MG63 (cell line): Measurements from ENCODE around the gene CABP2. TPM values are rescaled to one million over a fixed set of nuclear protein-coding genes. Genes with fewer than 3 reads are reported as not detected.
A peak's percentile ranks its signal among the peaks of the same experiment; 100 is the strongest.
"Not testable (repeated sequence)": the region's sequence is repeated elsewhere in the genome, so short reads cannot be mapped to it uniquely, and the experiment has no call there.

Source experiments
- DNase-seq: peaks from one replicate; pipeline ENCODE4 v3.0.0-alpha.2; 2020
- H3K27me3 ChIP-seq: fragments of 250-450 bp; sonication (Bioruptor Pico); 2 replicates; pipeline ENCODE4 v1.5.1; 2020; ENCODE audit warnings: mild to moderate bottlenecking, moderate library complexity
- H3K36me3 ChIP-seq: fragments of 250-450 bp; sonication (Bioruptor Pico); 2 replicates; pipeline ENCODE4 v1.5.1; 2020; ENCODE audit warnings: mild to moderate bottlenecking, moderate library complexity
- H3K4me3 ChIP-seq: fragments of 250-450 bp; sonication (Bioruptor Pico); 2 replicates; pipeline ENCODE4 v1.5.1; 2020; ENCODE audit warnings: mild to moderate bottlenecking, moderate library complexity
- H3K9me3 ChIP-seq: fragments of 250-450 bp; sonication (Bioruptor Pico); 2 replicates; pipeline ENCODE4 v1.5.1; 2020; ENCODE audit warnings: mild to moderate bottlenecking, moderate library complexity
- total RNA-seq: library from RNA; depleted of rRNA; stranded (reverse); fragments of >200 nt; shearing (Covaris generic); gene quantifications from 2 replicates; pipeline ENCODE4 v1.2.3, GENCODE V29; 2014; ENCODE audit warnings: low replicate concordance; rRNA removed

The CABP2 gene
- not detected in 2 replicates for total RNA-seq

- no peak for DNase-seq
- no peaks in the 10 kb centered on the region for H3K27me3 ChIP-seq
- no peak within 1 kb of the TSS for H3K4me3 ChIP-seq
- no peaks in the 10 kb centered on the region for H3K36me3 ChIP-seq
- no peaks in the 10 kb centered on the region for H3K9me3 ChIP-seq
Measured at GRCh38 chr11:67522844-67523555, at the start of gene CABP2. CABP2 (minus strand) TSS chr11:67523446; CDS start chr11:67523326, 120 bp downstream.

- H3K27me3 ChIP-seq = peaks cover 2% of the 10 kb centered on the region; the same call in 1 of the 2 replicates
- H3K4me3 ChIP-seq = no peak overlapping the region
- H3K9me3 ChIP-seq = 0 out of 2 replicates have a peak, but pooled peaks cover 2% of the 10 kb centered on the region
Measured at GRCh38 chr11:67572747-67573419, 49.6 kb upstream of the CABP2 start.

GRCh38 chr11:67572305-67572704, 49.1 kb upstream of the CABP2 start:
- no peak overlapping the region for H3K4me3 ChIP-seq
- H3K27me3 ChIP-seq = peaks cover 2% of the 10 kb centered on the region; the same call in 1 of the 2 replicates
- H3K9me3 ChIP-seq = 0 out of 2 replicates have a peak, but pooled peaks cover 2% of the 10 kb centered on the region
- DNase-seq = no peak
- no peaks in the 10 kb centered on the region for H3K36me3 ChIP-seq

More at GRCh38 chr11:67572747-67573419, 49.6 kb upstream of the CABP2 start:
- peak; percentile 34 for DNase-seq
- H3K36me3 ChIP-seq = no peaks in the 10 kb centered on the region

DNA sequence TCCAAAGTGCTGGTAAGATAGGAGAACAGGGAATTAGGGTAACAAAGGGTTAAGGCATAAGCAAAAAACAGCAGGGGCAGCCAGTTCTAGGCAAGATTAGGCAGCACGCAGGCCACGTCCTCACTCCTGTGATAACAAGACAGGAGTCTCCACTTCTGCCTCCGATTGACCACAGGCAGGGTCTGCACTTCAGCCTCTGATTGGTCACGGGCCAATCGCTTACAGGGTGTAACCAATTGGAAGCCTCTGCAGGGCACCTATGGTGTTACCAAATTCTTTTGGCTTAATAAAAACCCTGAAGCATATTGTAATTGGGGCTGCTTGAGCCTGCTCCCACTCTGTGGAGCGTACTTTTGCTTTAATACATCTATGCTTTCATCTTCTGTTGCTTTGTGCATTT, 48.2 kb upstream of the CABP2 start:
- H3K4me3 ChIP-seq = no peak overlapping the region

GRCh38 chr11:67564230-67564629, 41.0 kb upstream of the CABP2 start:
- Histone ChIP-seq H3K27me3 (no peaks in the 10 kb centered on the region; the same call in 1 of the 2 replicates), H3K36me3 (no peaks in the 10 kb centered on the region), H3K9me3 (no peaks in the 10 kb centered on the region), H3K4me3 (no peak overlapping the region)
- no peak for DNase-seq

More for the DNA sequence above, 48.2 kb upstream of the CABP2 start:
- DNase-seq = no peak
- Histone ChIP-seq H3K9me3 (0 out of 2 replicates have a peak, but pooled peaks cover 2% of the 10 kb centered on the region), H3K36me3 (no peaks in the 10 kb centered on the region), H3K27me3 (peaks cover 2% of the 10 kb centered on the region; the same call in 1 of the 2 replicates)

- H3K9me3 ChIP-seq, H3K36me3 ChIP-seq, H3K27me3 ChIP-seq, H3K4me3 ChIP-seq: not testable (repeated sequence)
- DNase-seq = peak; percentile 81
Measured at GRCh38 chr11:67563705-67564114, 40.5 kb upstream of the CABP2 start.

- no peak for DNase-seq
- H3K4me3 ChIP-seq = no peak overlapping the region
Measured at GRCh38 chr11:67562963-67563704, 39.9 kb upstream of the CABP2 start.

GRCh38 chr11:67561971-67562619, 38.8 kb upstream of the CABP2 start:
- DNase-seq = no peak

More at GRCh38 chr11:67562963-67563704, 39.9 kb upstream of the CABP2 start:
- Histone ChIP-seq H3K27me3 (no peaks in the 10 kb centered on the region; the same call in 1 of the 2 replicates), H3K9me3 (no peaks in the 10 kb centered on the region), H3K36me3 (no peaks in the 10 kb centered on the region)

DNA sequence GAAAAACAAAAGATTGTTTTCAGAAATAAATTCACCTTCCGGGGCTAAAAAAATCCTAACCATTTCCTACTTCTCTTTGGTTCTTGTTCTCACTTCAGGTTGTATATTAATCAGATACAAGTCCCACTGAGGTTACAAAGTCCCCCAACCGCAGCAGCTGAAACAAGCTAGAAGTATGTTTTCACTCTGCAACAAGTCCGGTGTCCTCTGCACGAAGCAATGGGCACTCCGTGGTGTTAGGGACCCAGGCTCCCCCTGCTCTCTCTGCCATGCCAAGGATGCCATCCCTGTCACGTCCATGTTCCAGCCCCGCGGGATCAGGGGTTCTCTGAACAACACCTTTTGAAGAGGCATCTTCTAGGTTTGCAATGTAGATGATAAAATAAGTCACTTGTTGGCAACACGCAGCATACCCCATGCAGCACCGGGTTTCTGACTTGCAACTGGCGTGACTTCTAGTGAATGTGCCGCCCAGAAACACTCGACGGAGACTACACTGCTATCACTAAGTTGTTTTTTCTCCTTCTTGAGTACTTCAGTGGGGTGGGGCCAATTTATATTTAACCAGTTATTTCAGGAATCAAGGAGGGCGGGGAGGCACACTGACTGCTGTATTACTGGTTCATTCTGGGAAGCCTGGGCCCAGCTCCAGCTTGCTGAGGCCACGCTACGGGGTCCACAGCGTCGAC, 35.0 kb upstream of the CABP2 start:
- no peaks in the 10 kb centered on the region for H3K36me3 ChIP-seq
- no peak overlapping the region for H3K4me3 ChIP-seq
- DNase-seq = no peak
- H3K9me3 ChIP-seq = no peaks in the 10 kb centered on the region
- H3K27me3 ChIP-seq = no peaks in the 10 kb centered on the region

More at GRCh38 chr11:67561971-67562619, 38.8 kb upstream of the CABP2 start:
- Histone ChIP-seq H3K27me3 (no peaks in the 10 kb centered on the region; the same call in 1 of the 2 replicates), H3K4me3 (no peak overlapping the region), H3K9me3 (no peaks in the 10 kb centered on the region), H3K36me3 (no peaks in the 10 kb centered on the region)

DNA sequence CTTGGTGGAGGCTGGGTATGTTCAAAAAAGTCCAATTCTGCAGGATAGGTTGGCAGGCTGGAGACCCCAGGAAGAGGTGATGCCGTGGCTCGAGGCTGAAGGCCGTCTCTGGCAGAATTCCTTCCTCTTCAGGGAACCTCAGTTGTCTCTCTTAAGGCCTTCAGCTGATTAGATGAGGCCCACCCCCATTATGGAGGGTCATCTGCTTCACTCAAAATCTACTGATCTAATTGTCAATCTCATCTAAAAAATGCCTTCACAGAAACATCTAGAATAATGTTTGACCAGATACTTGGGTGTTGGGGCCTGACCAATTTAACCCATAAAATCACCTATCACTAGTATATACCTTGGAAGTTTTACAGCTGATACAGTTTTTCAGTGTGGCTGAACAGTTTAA, 33.0 kb upstream of the CABP2 start:
- Histone ChIP-seq H3K36me3 (no peaks in the 10 kb centered on the region), H3K9me3 (no peaks in the 10 kb centered on the region; the same call in 1 of the 2 replicates), H3K27me3 (no peaks in the 10 kb centered on the region), H3K4me3 (no peak overlapping the region)
- DNase-seq = no peak

DNA sequence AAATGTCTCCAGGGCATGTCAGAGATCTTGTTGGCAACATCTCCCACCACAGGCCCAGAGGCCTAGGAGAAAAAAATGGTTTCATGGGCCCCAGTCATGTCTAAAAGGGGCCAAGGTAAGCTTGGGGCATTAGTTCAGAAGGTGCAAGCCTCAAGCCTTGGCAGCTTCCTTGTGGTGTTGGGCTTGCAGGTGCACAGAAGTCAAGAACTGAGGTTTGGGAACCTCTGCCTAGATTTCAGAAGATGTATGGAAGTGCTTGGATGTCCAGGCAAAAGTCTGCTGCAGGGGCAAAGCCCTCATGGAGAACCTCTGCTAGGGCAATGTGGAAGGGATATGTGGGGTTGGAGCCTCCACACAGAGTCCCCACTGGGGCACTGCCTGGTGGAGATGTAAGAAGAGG, 28.5 kb upstream of the CABP2 start:
- H3K4me3 ChIP-seq, H3K9me3 ChIP-seq, H3K27me3 ChIP-seq, H3K36me3 ChIP-seq, DNase-seq: not testable (repeated sequence)

GRCh38 chr11:67551127-67551526, 27.9 kb upstream of the CABP2 start:
- Histone ChIP-seq H3K4me3 (no peak overlapping the region), H3K9me3 (no peaks in the 10 kb centered on the region; the same call in 1 of the 2 replicates), H3K27me3 (no peaks in the 10 kb centered on the region), H3K36me3 (no peaks in the 10 kb centered on the region)
- DNase-seq = no peak

- Histone ChIP-seq H3K9me3 (no peaks in the 10 kb centered on the region; the same call in 1 of the 2 replicates), H3K27me3 (no peaks in the 10 kb centered on the region), H3K4me3 (no peak overlapping the region), H3K36me3 (no peaks in the 10 kb centered on the region)
- DNase-seq = no peak
Measured at GRCh38 chr11:67548555-67549110, 25.4 kb upstream of the CABP2 start.

GRCh38 chr11:67548112-67548511, 24.9 kb upstream of the CABP2 start:
- not testable (repeated sequence) for H3K36me3 ChIP-seq, H3K9me3 ChIP-seq, DNase-seq, H3K4me3 ChIP-seq, H3K27me3 ChIP-seq

DNA sequence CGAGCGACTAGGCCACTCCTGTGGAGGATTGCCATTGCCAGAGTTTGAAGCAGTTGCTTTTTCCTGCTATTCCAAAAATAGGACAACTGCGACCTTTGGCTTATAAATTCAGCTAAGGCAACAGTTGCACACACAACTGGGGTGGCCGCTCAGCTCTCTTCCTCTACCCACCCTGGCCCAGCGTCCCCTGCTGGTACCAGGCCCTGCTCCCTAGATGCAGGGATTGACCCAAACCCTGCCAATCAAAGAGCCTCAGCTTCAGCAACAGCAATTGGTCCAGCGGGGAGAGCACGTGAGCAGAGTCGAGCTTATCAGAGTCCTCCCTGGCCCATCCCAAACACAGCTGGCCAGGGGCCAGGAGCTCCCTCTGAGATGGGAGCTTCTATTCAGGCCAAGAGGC, 22.0 kb upstream of the CABP2 start:
- Histone ChIP-seq H3K27me3 (no peaks in the 10 kb centered on the region), H3K4me3 (no peak overlapping the region), H3K36me3 (no peaks in the 10 kb centered on the region), H3K9me3 (no peaks in the 10 kb centered on the region)
- no peak for DNase-seq
